Suprapubic skin (tissue), 4 donors: ENCODE measurements around the gene AP1G2. TPM values are rescaled to one million over a fixed set of nuclear protein-coding genes. Genes with fewer than 3 reads are reported as not detected.
A peak's percentile ranks its signal among the peaks of the same experiment; 100 is the strongest.

Experiments used
- DNase-seq, 2 donors: peaks; one replicate each; pipeline ENCODE4 v3.0.0-alpha.2; 2019; ENCODE audit warnings: low spot score in 2 of 2
- H3K27ac ChIP-seq: fragments of 200-600 bp; sonication (generic); one replicate; pipeline ENCODE4 v1.5.1; 2019
- H3K27me3 ChIP-seq: fragments of 200-600 bp; sonication (generic); one replicate; pipeline ENCODE4 v1.5.1; 2019
- H3K36me3 ChIP-seq: fragments of 200-600 bp; sonication (generic); one replicate; pipeline ENCODE4 v1.5.1; 2019
- H3K4me1 ChIP-seq: fragments of 200-600 bp; sonication (generic); one replicate; pipeline ENCODE4 v1.5.1; 2019
- H3K4me3 ChIP-seq: fragments of 200-600 bp; sonication (generic); one replicate; pipeline ENCODE4 v1.5.1; 2019; ENCODE audit warnings: mild to moderate bottlenecking
- H3K9me3 ChIP-seq: fragments of 200-600 bp; sonication (generic); one replicate; pipeline ENCODE4 v1.5.1; 2019
- CTCF ChIP-seq, 2 donors: fragments of 200-600 bp in 1 of 2; fragments of 450-650 bp in 1 of 2; sonication (generic) in 1 of 2; IDR thresholded peaks; one replicate each; pipeline ENCODE4 v1.5.1; 2016 to 2019; ENCODE audit warnings: antibody characterized with exemption in 2 of 2, mild to moderate bottlenecking in 1 of 2, moderate library complexity in 1 of 2
- EP300 ChIP-seq: sonication (generic); formaldehyde crosslinking; IDR thresholded peaks from one replicate; pipeline ENCODE4 v1.6.1; 2017; ENCODE audit warnings: antibody characterized with exemption
- POLR2A ChIP-seq, 2 donors: fragments of 450-650 bp; IDR thresholded peaks; one replicate each; pipeline ENCODE4 v1.6.1; 2017; ENCODE audit warnings: antibody characterized with exemption in 2 of 2, mild to moderate bottlenecking in 2 of 2, moderate library complexity in 2 of 2
- POLR2AphosphoS5 ChIP-seq, 3 donors: sonication (generic); formaldehyde crosslinking; IDR thresholded peaks; one replicate each; pipeline ENCODE4 v1.6.1; 2017; ENCODE audit warnings: antibody characterized with exemption in 3 of 3
- WGBS: methylation state at CpG from one replicate; pipeline ENCODE4 v1.1.5; 2018; 5-methylcytosine and 5-hydroxymethylcytosine counted together
- total RNA-seq, 4 donors: library from RNA; depleted of rRNA; stranded (reverse); fragments of >200 nt; gene quantifications; one replicate each; pipeline ENCODE4 v1.1.0, GENCODE V29; 2016

Gene AP1G2
- total RNA-seq, 4 donors from 2014 or later: 117 to 415 (median 150) TPM

GRCh38 chr14:23544511-23545447 is 22.8 kb downstream of the AP1G2 start:
- Histone ChIP-seq H3K36me3 (no peaks in the 10 kb centered on the region), H3K9me3 (no peaks in the 10 kb centered on the region), H3K4me1 (peaks cover 4% of the 10 kb centered on the region), H3K27ac (no peak overlapping the region), H3K4me3 (no peak overlapping the region), H3K27me3 (no peaks in the 10 kb centered on the region)
- TF ChIP-seq POLR2AphosphoS5 (IDR thresholded peaks at IDR 0.05) (no peak), CTCF (IDR thresholded peaks at IDR 0.05) (no peak), POLR2A (IDR thresholded peaks at IDR 0.05) (no peak), EP300 (no peak)
- DNase-seq: no peak
- 47% methylated on average over 25 of the region's 25 CpGs for WGBS

- Histone ChIP-seq H3K36me3 (no peaks in the 10 kb centered on the region), H3K4me3 (no peak overlapping the region), H3K27ac (no peak overlapping the region), H3K4me1 (peaks cover 6% of the 10 kb centered on the region), H3K9me3 (no peaks in the 10 kb centered on the region), H3K27me3 (no peaks in the 10 kb centered on the region)
- WGBS: 94% methylated on average over 5 of the region's 5 CpGs
- DNase-seq: no peak
- TF ChIP-seq CTCF (IDR thresholded peaks at IDR 0.05): no peak
- no peak for TF ChIP-seq POLR2A (IDR thresholded peaks at IDR 0.05)
- TF ChIP-seq EP300: no peak
- no peak for TF ChIP-seq POLR2AphosphoS5 (IDR thresholded peaks at IDR 0.05)
These were observed 24.2 kb downstream of the AP1G2 start for GRCh38 chr14:23543403-23543802.

- 69% methylated on average over 5 of the region's 5 CpGs for WGBS
- DNase-seq: no peak
- H3K27ac ChIP-seq: no peak overlapping the region
- no peaks in the 10 kb centered on the region for H3K9me3 ChIP-seq
- no peak for TF ChIP-seq CTCF (IDR thresholded peaks at IDR 0.05)
- no peak for TF ChIP-seq EP300
- no peak for TF ChIP-seq POLR2A (IDR thresholded peaks at IDR 0.05)
- TF ChIP-seq POLR2AphosphoS5 (IDR thresholded peaks at IDR 0.05): no peak
- H3K4me1 ChIP-seq: peaks cover 6% of the 10 kb centered on the region
- no peaks in the 10 kb centered on the region for H3K36me3 ChIP-seq
- no peak overlapping the region for H3K4me3 ChIP-seq
- no peaks in the 10 kb centered on the region for H3K27me3 ChIP-seq
These were observed 25.3 kb downstream of the AP1G2 start for GRCh38 chr14:23542261-23542660.

- Histone ChIP-seq H3K4me3 (no peak overlapping the region), H3K9me3 (no peaks in the 10 kb centered on the region), H3K4me1 (peaks cover 6% of the 10 kb centered on the region), H3K27me3 (no peaks in the 10 kb centered on the region), H3K36me3 (no peaks in the 10 kb centered on the region), H3K27ac (no peak overlapping the region)
- DNase-seq: no peak
- 80% methylated on average over 4 of the region's 4 CpGs for WGBS
- no peak for TF ChIP-seq POLR2AphosphoS5 (IDR thresholded peaks at IDR 0.05)
- no peak for TF ChIP-seq EP300
- TF ChIP-seq CTCF (IDR thresholded peaks at IDR 0.05): no peak
These were observed 27.5 kb downstream of the AP1G2 start for GRCh38 chr14:23540141-23540469.

- WGBS: 34% methylated on average over 10 of the region's 10 CpGs
- Histone ChIP-seq H3K4me1 (peaks cover 3% of the 10 kb centered on the region), H3K9me3 (no peaks in the 10 kb centered on the region), H3K4me3 (no peak overlapping the region), H3K27ac (no peak overlapping the region), H3K36me3 (no peaks in the 10 kb centered on the region), H3K27me3 (no peaks in the 10 kb centered on the region)
- no peak for DNase-seq
- no peak for TF ChIP-seq POLR2A (IDR thresholded peaks at IDR 0.05)
- TF ChIP-seq POLR2AphosphoS5 (IDR thresholded peaks at IDR 0.05): no peak
- no peak for TF ChIP-seq EP300
- peak in 1 of 2 donors; percentile 70 for TF ChIP-seq CTCF (IDR thresholded peaks at IDR 0.05)
These were observed 28.1 kb downstream of the AP1G2 start for GRCh38 chr14:23539248-23540140.
